A549 (cell line): ENCODE results near the gene CBFB. TPM values are rescaled to one million over a fixed set of nuclear protein-coding genes. Genes with fewer than 3 reads are reported as not detected.

ENCODE experiments used
- ATAC-seq, 2 experiments: fragments of 200-7000 bp in 1 of 2; fragments of >200 bp in 1 of 2; cut with Nextera tagmentation in 1 of 2; cut with Tn5 transposase in 1 of 2; 3 replicates each; pipeline versions ENCODE4 v1.8.0 to v1.9.1; 2018 to 2020; ENCODE audit warnings: mild to moderate bottlenecking in 1 of 2, moderate library complexity in 1 of 2
- CTCF ChIA-PET: fragments of 300-600 bp; sonication (Branson Sonifier 250); formaldehyde crosslinking; extraction: SDS; loops from one replicate; lab custom pipeline; 2021; ENCODE audit warnings: antibody characterized with exemption, inconsistent platforms; lab: Yijun Ruan, JAX
- POLR2A ChIA-PET: fragments of 350-600 bp; formaldehyde crosslinking; extraction: SDS; loops from one replicate; lab custom pipeline; 2021; ENCODE audit warnings: antibody characterized with exemption, inconsistent platforms; lab: Yijun Ruan, JAX
- DNase-seq, 2 experiments: peaks; one replicate each; pipeline versions ENCODE4 v3.0.0 to v3.0.0-alpha.2; 2011 to 2016; ENCODE audit warnings: low read depth in 1 of 2, low spot score in 1 of 2
- FAIRE-seq: peaks from 2 replicates; lab custom pipeline; 2011; peaks lifted over from hg19 to GRCh38; lab: Jason Lieb, UNC
- H3K27ac ChIP-seq, 2 experiments: fragments of >200 bp; sonication (Bioruptor Twin); formaldehyde crosslinking; 3 replicates each; pipeline ENCODE4 v1.5.1; 2016 to 2017
- H3K4me1 ChIP-seq: fragments of >200 bp; sonication (Bioruptor Twin); formaldehyde crosslinking; 3 replicates; pipeline ENCODE4 v1.6.1; 2016
- H3K4me2 ChIP-seq: fragments of >200 bp; sonication (Bioruptor Twin); formaldehyde crosslinking; 3 replicates; pipeline ENCODE4 v1.6.1; 2016
- H3K4me3 ChIP-seq: fragments of >200 bp; sonication (Bioruptor Twin); formaldehyde crosslinking; 3 replicates; pipeline ENCODE4 v1.5.1; 2016
- H3K9me3 ChIP-seq: fragments of >200 bp; sonication (Bioruptor Twin); formaldehyde crosslinking; 3 replicates; pipeline ENCODE4 v1.6.1; 2016
- BCL3 ChIP-seq: fragments of >200 bp; sonication (Bioruptor Twin); formaldehyde crosslinking; IDR thresholded peaks from 3 replicates; pipeline ENCODE4 v1.6.1; 2016
- CBX8 ChIP-seq: fragments of 200-600 bp; sonication (generic); IDR thresholded peaks from 2 replicates; pipeline ENCODE4 v1.6.1; 2016
- CEBPB ChIP-seq, 2 experiments: fragments of >200 bp in 1 of 2; sonication (Bioruptor Twin) in 1 of 2; formaldehyde crosslinking in 1 of 2; IDR thresholded peaks; 2 replicates each; pipeline ENCODE4 v1.6.1; 2012 to 2016
- EHF ChIP-seq: fragments of 250-450 bp; sonication (Bioruptor Pico); IDR thresholded peaks from 2 replicates; pipeline ENCODE4 v1.5.0; 2020; ENCODE audit warnings: mild to moderate bottlenecking
- ELK1 ChIP-seq: fragments of 150-350 bp; IDR thresholded peaks from 2 replicates; pipeline ENCODE4 v1.6.1; 2014; ENCODE audit warnings: low read depth, mild to moderate bottlenecking, low read length
- GATA3 ChIP-seq: IDR thresholded peaks from 2 replicates; pipeline ENCODE4 v1.6.1; 2012; ENCODE audit warnings: borderline replicate concordance
- JUN ChIP-seq, 2 experiments: fragments of >200 bp; sonication (Bioruptor Twin); formaldehyde crosslinking; IDR thresholded peaks; 2 replicates in 1 of 2; 3 replicates in 1 of 2; pipeline ENCODE4 v1.6.1; 2016 to 2017
- JUNB ChIP-seq: fragments of >200 bp; sonication (Bioruptor Twin); formaldehyde crosslinking; IDR thresholded peaks from 2 replicates; pipeline ENCODE4 v1.6.1; 2016
- MAFK ChIP-seq: fragments of 450-650 bp; IDR thresholded peaks from 2 replicates; pipeline ENCODE4 v1.6.1; 2014; ENCODE audit not compliant: partially characterized antibody
- MAX ChIP-seq: IDR thresholded peaks from 2 replicates; pipeline ENCODE4 v1.6.1; 2012
- NFE2L2 ChIP-seq: fragments of 150-350 bp; conservative IDR thresholded peaks from 2 replicates; pipeline ENCODE4 v1.6.1; 2014; ENCODE audit warnings: low read length
- NPAS2 ChIP-seq: fragments of 250-450 bp; sonication (Bioruptor Pico); IDR thresholded peaks from 2 replicates; pipeline ENCODE4 v1.8.0; 2022; ENCODE audit warnings: mild to moderate bottlenecking, moderate library complexity, borderline replicate concordance
- PHF8 ChIP-seq: fragments of 200-600 bp; sonication (generic); IDR thresholded peaks from 2 replicates; pipeline ENCODE4 v1.6.1; 2016; ENCODE audit warnings: low read depth, mild to moderate bottlenecking, antibody characterized with exemption, moderate library complexity, borderline replicate concordance
- RARB ChIP-seq: fragments of 250-450 bp; sonication (Bioruptor Pico); IDR thresholded peaks from 2 replicates; pipeline ENCODE4 v1.8.0; 2021; ENCODE audit warnings: mild to moderate bottlenecking, moderate library complexity
- RCOR1 ChIP-seq: fragments of 150-350 bp; IDR thresholded peaks from 2 replicates; pipeline ENCODE4 v1.6.1; 2014; ENCODE audit warnings: antibody characterized with exemption, low read length, low read depth
- RNF2 ChIP-seq: fragments of 200-600 bp; sonication (generic); IDR thresholded peaks from 2 replicates; pipeline ENCODE4 v1.6.1; 2016; ENCODE audit warnings: low read depth, mild to moderate bottlenecking, antibody characterized with exemption, moderate library complexity, borderline replicate concordance
- SMC3 ChIP-seq: fragments of >200 bp; sonication (Bioruptor Twin); formaldehyde crosslinking; IDR thresholded peaks from 3 replicates; pipeline ENCODE4 v1.6.1; 2018; ENCODE audit warnings: inconsistent platforms
- ZSCAN20 ChIP-seq: fragments of 250-450 bp; sonication (Bioruptor Pico); IDR thresholded peaks from 2 replicates; pipeline ENCODE4 v1.8.0; 2022; ENCODE audit warnings: mild to moderate bottlenecking, moderate library complexity
- WGBS: methylation state at CpG from one replicate; pipeline ENCODE4 v1.1.6; 2017; ENCODE audit errors: missing lambda C conversion rate; 5-methylcytosine and 5-hydroxymethylcytosine counted together
- polyA plus RNA-seq, 4 experiments: library from polyadenylated mRNA; depleted of rRNA in 3 of 4; stranded (reverse); fragments of >200 nt; fragmentation: RNase III in 1 of 4; extraction: RNeasy Plus Mini Kit Qiagen cat#74134 plus additional on column Dnase treatment in 1 of 4; gene quantifications; 2 replicates in 3 of 4; 3 replicates in 1 of 4; pipeline ENCODE4 v1.2.3, GENCODE V29; 2011 to 2017
- TF ChIP-seq, protein P1 (sequence below): fragments of >200 bp; sonication (Bioruptor Twin); formaldehyde crosslinking; IDR thresholded peaks from 2 replicates; pipeline ENCODE4 v1.6.1; 2016
- TF ChIP-seq, protein P2 (sequence below): fragments of 250-450 bp; sonication (Bioruptor Pico); IDR thresholded peaks from 2 replicates; pipeline ENCODE4 v1.5.0; 2020; ENCODE audit warnings: low read depth, mild to moderate bottlenecking, moderate library complexity

The CBFB gene
- polyA plus RNA-seq, 2 of the 4 experiments (the other 2 are of a cell fraction), result 27.7 to 61.3 TPM

DNA sequence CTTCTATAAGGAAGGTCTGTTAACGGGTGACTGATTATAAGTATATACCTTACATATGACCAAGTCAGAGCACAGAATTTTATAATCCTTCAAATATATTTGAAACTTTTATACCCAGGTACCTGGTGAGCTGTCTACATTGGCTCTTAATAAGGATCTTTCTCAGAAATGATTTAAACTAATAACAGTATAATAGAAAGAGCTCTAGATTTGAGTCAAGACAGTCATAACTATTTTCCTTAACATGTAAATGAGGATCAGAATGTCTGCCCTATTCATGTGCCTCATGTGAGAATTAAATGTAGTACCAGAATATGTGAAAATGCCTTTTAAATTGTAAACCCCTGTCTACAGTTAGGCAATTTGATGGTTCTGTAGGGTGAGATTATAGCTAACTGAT lies 14.5 kb downstream of the CBFB start (continued):
- TF ChIP-seq MAX, result no peak
- TF ChIP-seq RNF2, result no peak

DNA sequence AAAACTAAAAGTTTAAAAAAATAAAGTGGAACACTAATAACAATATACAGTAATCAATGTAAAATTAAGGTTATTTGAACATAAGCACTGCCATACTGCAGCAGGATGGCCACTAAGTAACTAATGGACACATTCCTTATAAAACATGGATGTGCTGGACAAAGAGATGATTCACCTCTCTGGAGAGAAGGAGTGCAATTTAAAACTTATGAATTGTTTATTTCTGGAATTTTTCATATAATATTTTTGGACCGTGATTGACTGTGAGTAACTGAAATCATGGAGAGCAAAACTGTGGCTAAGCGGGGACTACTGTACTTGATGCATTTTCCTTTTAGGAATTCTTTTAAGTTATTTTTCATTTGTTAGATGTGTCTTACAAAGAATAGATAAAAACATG lies 21.8 kb downstream of the CBFB start:
- Histone ChIP-seq H3K27ac (no peak overlapping the region), H3K4me2 (no peak overlapping the region), H3K4me3 (no peak overlapping the region), H3K9me3 (no peaks in the 10 kb centered on the region), H3K4me1 (peaks cover 5% of the 10 kb centered on the region; the same call in 2 of the 3 replicates)
- no peak for DNase-seq
- 93% methylated on average over 2 of the region's 2 CpGs for WGBS
- CTCF ChIA-PET, result interaction anchor here (0.6 to 1.0 kb wide), 3 partner anchors 32 to 464 kb away, joined by 3 to 5 read pairs (median 4); no protein-coding TSS in a partner anchor
- TF ChIP-seq CBX8, result no peak
- TF ChIP-seq NFE2L2, result no peak
- no peak for TF ChIP-seq JUNB
- no peak for TF ChIP-seq PHF8
- no peak for TF ChIP-seq ZSCAN20
- TF ChIP-seq GATA3, result no peak
- TF ChIP-seq, protein P1, sequence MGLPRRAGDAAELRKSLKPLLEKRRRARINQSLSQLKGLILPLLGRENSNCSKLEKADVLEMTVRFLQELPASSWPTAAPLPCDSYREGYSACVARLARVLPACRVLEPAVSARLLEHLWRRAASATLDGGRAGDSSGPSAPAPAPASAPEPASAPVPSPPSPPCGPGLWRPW, result no peak
- TF ChIP-seq CEBPB (IDR thresholded peaks at IDR 0.05), result no peak
- TF ChIP-seq BCL3, result no peak
- TF ChIP-seq, all 56 proteins: peak for 0
- FAIRE-seq, result no peak
- POLR2A ChIA-PET, result no interaction called here
- no peak for ATAC-seq

DNA sequence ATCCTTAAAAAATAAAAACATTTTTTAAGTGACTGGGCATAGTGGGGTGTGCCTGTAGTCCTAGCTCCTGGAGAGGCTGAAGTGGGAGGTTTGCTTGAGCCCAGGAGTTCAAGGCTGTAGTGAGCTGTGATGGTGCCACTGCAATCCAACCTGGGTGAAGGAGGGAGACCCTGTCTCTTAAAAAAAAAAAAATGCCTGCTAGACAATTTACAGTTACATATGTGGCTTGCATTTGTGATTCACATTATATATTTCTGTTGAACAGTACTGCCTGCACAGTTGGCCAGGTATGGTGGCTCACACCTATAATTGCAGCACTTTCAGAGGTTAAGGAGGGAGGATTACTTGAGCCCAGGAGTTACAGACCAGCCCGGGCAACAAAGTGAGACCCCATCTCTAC lies 23.4 kb downstream of the CBFB start:
- FAIRE-seq (no peak), DNase-seq (no peak), ATAC-seq (no peak)
- no peak overlapping the region for H3K4me2 ChIP-seq
- no peaks in the 10 kb centered on the region for H3K9me3 ChIP-seq
- H3K4me3 ChIP-seq, result no peak overlapping the region
- POLR2A ChIA-PET, result no interaction called here
- peaks cover 9% of the 10 kb centered on the region; the same call in 2 of the 3 replicates for H3K4me1 ChIP-seq
- TF ChIP-seq EHF (no peak), MAFK (peak; percentile 53)
- CTCF ChIA-PET, result interaction anchor here (0.7 to 1.3 kb wide), 4 partner anchors 9 to 279 kb away, joined by 3 to 4 read pairs (median 3); no protein-coding TSS in a partner anchor
- 94% methylated on average over 1 of the region's 1 CpG for WGBS
- H3K27ac ChIP-seq, result no peak overlapping the region

- Histone ChIP-seq H3K4me3 (no peak overlapping the region), H3K27ac (no peak overlapping the region), H3K9me3 (no peaks in the 10 kb centered on the region), H3K4me2 (no peak overlapping the region), H3K4me1 (peaks cover 9% of the 10 kb centered on the region; the same call in 2 of the 3 replicates)
- no peak for FAIRE-seq
- no peak for TF ChIP-seq ELK1
- TF ChIP-seq CBX8, result no peak
- POLR2A ChIA-PET, result interaction anchor here (0.7 kb wide), 1 partner anchor 42 kb away, joined by 6 read pairs; no protein-coding TSS in a partner anchor
- no peak for DNase-seq
- no peak for ATAC-seq
- CTCF ChIA-PET, result interaction anchor here (0.5 to 2.8 kb wide), 8 partner anchors 10 to 131 kb away, joined by 3 to 10 read pairs (median 4); partner anchors contain the start of gene CES3
- WGBS, result 88% methylated on average over 4 of the region's 4 CpGs
These were observed 24.9 kb downstream of the CBFB start for GRCh38 chr16:67053767-67054334.

- peaks cover 9% of the 10 kb centered on the region; the same call in 2 of the 3 replicates for H3K4me1 ChIP-seq
- ATAC-seq (no peak), FAIRE-seq (no peak)
- TF ChIP-seq ELK1, result no peak
- TF ChIP-seq, protein P2, sequence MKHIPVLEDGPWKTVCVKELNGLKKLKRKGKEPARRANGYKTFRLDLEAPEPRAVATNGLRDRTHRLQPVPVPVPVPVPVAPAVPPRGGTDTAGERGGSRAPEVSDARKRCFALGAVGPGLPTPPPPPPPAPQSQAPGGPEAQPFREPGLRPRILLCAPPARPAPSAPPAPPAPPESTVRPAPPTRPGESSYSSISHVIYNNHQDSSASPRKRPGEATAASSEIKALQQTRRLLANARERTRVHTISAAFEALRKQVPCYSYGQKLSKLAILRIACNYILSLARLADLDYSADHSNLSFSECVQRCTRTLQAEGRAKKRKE (CRISPR knock-in tag), result no peak
- TF ChIP-seq RNF2, result no peak
- no peak for TF ChIP-seq RCOR1
- no peak for TF ChIP-seq NPAS2 (CRISPR knock-in tag)
- TF ChIP-seq JUN (IDR thresholded peaks at IDR 0.05), result no peak
- no peak for TF ChIP-seq GATA3
- TF ChIP-seq SMC3, result no peak
- no peak for TF ChIP-seq RARB (CRISPR knock-in tag)
- TF ChIP-seq JUNB, result no peak
- TF ChIP-seq, all 56 proteins: peak for 0
- no peak overlapping the region for H3K4me2 ChIP-seq
- ChIA-PET CTCF (interaction anchor here (0.5 to 2.8 kb wide), 9 partner anchors 32 to 130 kb away, joined by 3 to 10 read pairs (median 4); no protein-coding TSS in a partner anchor), POLR2A (no interaction called here)
- H3K4me3 ChIP-seq, result no peak overlapping the region
- no peak overlapping the region for H3K27ac ChIP-seq
- WGBS, result 91% methylated on average over 2 of the region's 2 CpGs
- H3K9me3 ChIP-seq, result no peaks in the 10 kb centered on the region
- no peak for DNase-seq
These were observed 26.0 kb downstream of the CBFB start for GRCh38 chr16:67054901-67055300.
